UCSD-AML1 (cell line): ENCODE measurements around the gene SCAP.

ENCODE experiments used
- DNase-seq: peaks from one replicate; lab custom pipeline; 2025; ENCODE audit not compliant: unreplicated experiment; lab: John Stamatoyannopoulos, UW

Gene SCAP

DNA sequence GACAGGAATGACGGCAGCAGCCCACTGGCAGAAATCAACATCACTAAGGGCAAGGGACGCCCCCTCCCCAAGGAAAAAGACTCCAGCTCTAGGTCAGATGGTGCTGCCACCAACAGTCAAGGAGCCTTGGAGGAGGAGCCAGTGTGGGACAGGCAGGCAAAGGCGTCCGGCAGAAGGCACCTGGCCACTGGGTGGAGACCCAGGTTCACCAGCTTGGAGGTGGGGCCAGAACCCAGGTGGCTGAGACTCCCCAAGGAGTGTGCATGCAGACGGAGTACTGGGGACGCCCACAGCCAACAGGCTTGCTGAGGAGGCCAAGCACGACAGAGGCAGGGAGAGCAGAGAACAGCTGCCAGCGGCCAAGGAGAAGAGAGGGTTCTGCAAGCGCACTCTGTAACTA lies 59.7 kb downstream of the SCAP start:
- DNase-seq, result no peak

DNA sequence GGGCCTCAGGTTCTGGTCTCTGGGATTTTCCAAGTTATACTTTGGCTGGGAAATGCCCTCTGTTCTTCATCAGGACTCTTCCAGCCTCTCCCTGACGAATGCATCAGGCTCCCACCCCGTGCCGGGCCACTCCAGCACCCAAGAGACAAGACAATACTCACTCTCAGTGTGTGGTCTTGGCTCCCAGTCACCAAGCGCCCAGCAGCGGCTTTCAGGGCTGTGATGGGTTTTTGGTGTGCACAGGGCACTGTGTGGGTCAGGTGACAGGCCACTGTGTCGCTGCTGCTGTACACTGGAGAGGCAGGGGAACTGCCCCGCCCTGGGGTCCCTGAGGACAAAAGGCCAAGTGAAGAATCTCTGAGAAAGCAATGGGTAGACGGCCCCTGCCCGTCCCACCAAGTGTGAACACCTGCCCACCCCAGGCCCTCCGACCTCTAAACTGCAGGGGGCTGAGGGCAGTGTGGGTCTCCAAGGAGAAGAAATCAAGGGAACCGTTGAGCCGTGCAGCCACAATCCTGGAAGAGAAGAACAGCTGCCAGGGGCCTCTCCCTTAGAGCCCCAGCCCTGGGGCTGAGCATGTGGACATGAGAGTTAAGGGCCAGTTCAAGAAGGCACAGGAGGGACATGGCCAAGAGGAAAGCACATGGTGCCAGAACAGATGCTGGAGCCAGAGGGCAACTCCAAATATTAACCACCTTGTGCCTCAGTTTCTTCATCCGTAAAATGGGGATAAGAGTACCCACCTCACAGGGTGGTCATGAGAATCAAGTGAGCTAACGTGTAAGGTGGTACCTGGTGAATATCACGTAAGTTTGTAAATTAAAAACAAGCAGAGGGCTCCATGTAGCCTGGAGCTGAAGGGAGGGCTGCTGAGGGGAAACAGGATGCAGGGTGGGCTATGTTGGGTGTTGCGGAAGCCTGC lies 60.8 kb downstream of the SCAP start:
- no peak for DNase-seq

GRCh38 chr3:47414161-47414564 lies 61.6 kb downstream of the SCAP start:
- DNase-seq, result no peak

GRCh38 chr3:47413751-47414150 lies 62.0 kb downstream of the SCAP start:
- DNase-seq, result no peak

GRCh38 chr3:47412842-47413520 lies 62.8 kb downstream of the SCAP start:
- DNase-seq, result no peak

DNA sequence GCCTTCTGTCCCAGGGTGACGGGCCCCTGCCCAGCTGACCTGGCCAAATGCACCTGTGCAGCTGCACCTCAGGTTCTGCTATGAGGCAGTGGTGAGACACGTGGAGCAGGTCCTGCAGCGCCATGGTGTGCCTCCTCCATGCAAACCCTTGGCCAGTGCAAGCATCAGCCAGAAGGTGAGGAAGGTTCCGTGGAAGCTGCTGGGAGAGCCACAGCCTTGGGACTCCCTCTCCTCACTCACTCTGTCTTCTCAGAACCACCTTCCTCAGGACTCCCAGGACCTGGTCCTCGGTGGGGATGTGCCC lies 63.3 kb downstream of the SCAP start:
- DNase-seq, result no peak

DNA sequence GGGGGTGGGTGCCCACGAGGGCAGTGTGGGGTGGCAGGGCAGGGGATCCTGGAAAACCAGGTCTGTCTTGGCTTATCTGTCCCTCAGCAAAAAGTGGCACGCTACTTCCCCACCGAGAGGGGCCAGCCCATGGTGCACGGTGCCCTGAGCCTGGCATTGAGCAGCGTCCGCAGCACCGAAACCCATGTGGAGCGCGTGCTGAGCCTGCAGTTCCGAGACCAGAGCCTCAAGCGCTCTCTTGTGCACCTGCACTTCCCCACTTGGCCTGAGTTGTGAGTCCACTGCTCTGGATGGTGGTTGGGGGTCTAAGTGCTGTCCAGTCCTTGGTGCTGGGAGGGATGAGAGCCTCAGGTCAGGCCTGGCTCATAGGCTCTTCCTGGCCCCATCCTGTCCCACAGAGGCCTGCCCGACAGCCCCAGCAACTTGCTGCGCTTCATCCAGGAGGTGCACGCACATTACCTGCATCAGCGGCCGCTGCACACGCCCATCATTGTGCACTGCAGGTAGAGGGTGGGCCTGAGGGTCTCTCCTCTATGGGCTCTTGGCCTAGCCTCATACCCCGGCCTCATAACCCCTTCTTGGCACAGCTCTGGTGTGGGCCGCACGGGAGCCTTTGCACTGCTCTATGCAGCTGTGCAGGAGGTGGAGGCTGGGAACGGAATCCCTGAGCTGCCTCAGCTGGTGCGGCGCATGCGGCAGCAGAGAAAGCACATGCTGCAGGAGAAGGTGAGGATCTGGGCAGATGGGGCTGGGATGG lies 63.9 kb downstream of the SCAP start:
- DNase-seq, result no peak

GRCh38 chr3:47410801-47411646 lies 64.7 kb downstream of the SCAP start:
- no peak for DNase-seq

DNA sequence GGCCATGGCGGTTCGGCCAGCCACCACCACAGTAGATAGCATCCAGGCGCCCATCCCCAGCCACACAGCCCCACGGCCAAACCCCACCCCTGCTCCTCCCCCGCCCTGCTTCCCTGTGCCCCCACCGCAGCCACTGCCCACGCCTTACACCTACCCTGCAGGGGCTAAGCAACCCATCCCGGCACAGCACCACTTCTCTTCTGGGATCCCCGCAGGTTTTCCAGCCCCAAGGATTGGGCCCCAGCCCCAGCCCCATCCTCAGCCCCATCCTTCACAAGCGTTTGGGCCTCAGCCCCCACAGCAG lies 65.4 kb downstream of the SCAP start:
- no peak for DNase-seq

- DNase-seq, result no peak
Observed at GRCh38 chr3:47409688-47410416, 65.9 kb downstream of the SCAP start.

- no peak for DNase-seq
Observed at GRCh38 chr3:47409284-47409683, 66.5 kb downstream of the SCAP start.

- DNase-seq, result no peak
Observed at GRCh38 chr3:47408839-47409229, 66.9 kb downstream of the SCAP start.

- DNase-seq, result no peak
Observed at GRCh38 chr3:47407896-47408838, 67.6 kb downstream of the SCAP start.

DNA sequence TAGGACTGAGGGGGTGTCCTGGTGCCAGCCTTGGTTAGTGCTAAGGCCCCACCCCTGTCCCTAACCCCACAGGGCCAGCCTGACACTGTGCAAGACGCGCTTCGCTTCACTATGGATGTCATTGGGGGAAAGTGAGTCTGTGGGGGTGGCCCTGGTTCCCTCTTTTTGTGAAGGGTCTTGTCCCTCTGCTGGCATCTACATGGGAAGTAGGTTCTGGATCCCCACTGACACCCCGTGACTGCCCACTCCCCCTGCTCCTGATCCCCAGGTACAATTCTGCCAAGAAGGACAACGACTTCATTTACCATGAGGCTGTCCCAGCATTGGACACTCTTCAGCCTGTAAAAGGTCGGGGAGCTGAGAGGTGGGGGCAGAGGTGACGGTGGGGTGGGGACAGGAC lies 68.5 kb downstream of the SCAP start:
- no peak for DNase-seq

DNA sequence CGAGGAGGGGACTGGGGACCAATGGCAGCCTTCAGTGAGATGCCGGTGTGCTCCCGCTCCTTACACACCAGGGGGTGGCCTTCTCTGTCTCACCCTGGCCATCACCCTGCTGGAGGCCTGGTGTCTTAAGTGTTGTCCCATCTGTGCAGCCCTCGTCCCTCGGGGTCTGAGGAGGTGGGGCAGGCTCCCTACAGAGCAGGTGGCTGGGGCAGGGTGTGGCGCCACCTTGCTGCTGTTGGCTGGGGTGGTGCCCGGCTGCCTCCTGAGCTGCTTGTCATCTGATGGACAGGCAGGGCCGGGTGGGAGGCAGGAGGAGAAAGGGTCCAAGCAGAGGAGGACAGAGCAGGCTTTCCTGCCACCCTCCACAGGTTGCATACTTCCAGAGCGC lies 69.0 kb downstream of the SCAP start:
- no peak for DNase-seq

DNA sequence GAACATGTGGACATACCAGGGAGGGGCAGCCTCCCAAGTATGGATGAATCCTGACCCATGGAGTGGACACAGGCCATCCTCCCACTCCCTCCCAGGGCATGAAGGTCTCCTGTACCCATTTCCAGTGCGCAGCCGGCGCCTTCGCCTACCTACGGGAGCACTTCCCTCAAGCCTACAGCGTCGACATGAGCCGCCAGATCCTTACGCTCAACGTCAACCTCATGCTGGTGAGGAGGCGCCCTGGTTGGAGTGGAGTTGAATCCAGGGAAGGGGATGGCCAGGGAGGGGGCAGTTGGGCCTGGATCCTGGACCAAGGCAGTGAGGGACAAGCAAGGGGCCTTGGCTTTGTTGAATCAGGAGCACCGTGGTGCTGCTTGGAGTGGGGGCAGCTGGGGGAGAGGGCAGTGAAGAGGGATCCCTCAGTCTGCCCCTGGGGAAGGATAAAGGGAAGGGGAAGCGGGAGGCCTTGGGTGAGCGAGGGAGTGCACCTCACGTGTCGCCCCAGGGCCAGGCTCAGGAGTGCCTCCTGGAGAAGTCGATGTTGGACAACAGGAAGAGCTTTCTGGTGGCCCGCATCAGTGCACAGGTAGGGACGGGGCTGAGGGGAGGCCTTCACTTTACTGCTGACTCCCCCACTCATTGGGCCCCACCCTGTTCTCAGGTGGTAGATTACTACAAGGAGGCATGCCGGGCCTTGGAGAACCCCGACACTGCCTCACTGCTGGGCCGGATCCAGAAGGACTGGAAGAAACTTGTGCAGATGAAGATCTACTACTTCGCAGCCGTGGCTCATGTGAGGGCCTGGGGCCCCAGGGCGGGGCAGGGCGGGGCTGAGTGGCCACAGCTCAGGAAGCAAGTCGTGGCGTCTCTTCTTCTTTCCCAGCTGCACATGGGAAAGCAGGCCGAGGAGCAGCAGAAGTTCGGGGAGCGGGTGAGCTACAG lies 69.7 kb downstream of the SCAP start:
- DNase-seq, result no peak

DNA sequence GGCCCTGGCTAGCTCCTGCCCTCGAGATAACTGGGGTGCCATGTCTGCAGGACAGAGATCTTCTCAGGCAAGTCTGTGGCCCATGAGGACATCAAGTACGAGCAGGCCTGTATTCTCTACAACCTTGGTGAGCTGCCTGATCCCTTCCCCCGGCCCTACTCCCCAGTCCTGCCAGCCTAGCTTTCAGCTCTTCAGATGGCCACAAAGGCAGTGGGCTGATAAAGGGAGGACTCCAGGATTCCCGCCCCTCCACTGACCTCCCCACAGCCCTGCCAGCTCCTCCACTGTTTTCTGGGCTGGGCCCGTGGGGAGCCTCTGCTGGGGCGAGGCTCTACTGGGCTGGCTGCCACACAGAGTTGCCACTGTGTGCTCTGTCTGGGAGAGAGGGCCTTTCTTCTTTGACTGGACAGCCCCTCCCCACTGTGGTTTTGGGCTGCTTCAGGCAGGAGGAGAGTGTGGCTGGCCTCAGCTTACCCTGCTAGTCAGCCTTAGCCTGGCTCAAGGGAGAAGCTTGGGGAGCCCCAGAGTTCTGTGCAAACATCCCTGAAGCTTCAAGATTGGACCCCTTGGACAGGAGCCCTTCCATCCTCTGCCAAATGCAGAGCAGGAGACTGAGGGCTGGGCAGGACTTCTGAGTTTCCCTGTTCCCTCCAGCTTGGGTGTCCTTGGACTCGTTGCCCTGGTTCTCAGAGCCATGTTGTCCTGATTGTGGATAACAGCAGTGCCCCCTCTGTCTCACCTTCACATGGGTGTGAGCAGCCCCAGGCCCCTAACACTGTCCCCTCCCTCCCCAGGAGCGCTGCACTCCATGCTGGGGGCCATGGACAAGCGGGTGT lies 70.6 kb downstream of the SCAP start:
- DNase-seq, result no peak
